NCI-H2029 treated with DMSO at 0.1 percent for 48 hours (cell line): Measurements from ENCODE around the gene LRRC51.
"Not testable (repeated sequence)": the region's sequence is repeated elsewhere in the genome, so short reads cannot be mapped to it uniquely, and the experiment has no call there.

Source experiments
- DNase-seq: peaks from one replicate; lab custom pipeline; 2025; lab: John Stamatoyannopoulos, UW

The LRRC51 gene

DNA sequence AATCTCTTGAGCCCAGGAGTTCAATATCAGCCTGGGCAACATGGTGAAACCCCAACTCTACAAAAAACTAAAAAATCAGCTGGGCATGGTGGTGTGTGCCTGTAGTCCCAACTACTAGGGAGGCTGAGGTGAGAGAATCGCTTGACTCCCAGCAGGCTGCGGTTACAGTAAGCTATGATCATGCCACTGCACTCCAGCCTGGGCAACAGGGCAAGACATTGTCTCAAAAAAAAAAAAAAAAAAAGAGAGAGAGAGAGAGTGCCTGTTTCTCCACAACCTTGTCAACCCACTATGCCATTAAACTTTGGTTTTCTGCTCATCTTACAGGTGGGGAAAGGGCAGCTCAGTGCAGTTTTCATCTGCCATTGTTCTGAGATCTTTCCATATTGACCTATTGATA, 60.0 kb downstream of the LRRC51 start:
- no peak for DNase-seq

DNA sequence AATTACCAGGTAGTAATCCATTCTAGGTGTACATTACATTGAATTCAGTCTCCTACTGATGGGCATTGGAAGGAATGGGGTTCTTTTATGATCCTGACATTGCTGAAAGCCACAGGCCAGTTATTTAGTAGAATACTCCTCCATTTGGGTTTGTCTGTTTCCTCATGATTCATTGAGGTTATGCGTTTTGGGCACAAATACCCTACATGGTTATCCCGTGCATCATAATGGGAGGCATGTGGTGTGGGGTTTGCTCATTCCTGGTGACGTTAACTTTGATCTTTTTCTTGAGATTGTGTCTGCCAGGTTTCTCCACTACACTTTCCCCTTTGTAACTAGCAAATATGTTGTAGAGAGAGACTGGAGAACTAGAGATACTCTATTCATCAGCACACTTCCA, 60.4 kb downstream of the LRRC51 start:
- DNase-seq = no peak

DNA sequence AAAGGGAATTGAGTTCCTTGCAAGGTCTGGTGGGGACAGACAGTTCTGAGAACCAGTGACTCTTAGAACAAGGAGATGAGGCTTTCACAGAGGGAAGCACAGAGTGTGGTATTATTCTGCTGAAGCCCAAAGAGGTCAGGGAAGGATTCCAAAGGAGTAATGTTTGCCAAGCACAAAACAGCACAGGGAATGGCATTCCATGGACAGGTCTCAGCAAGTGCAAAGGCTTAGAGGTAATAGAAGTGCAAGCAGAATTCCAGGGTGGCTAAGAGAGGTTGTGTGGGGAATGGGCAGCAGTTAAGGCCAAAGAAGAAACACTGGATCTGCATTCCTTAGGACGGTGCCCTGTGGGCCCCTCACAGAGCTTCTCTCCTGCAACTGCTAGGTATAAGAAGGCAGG, 61.4 kb downstream of the LRRC51 start:
- not testable (repeated sequence) for DNase-seq

DNA sequence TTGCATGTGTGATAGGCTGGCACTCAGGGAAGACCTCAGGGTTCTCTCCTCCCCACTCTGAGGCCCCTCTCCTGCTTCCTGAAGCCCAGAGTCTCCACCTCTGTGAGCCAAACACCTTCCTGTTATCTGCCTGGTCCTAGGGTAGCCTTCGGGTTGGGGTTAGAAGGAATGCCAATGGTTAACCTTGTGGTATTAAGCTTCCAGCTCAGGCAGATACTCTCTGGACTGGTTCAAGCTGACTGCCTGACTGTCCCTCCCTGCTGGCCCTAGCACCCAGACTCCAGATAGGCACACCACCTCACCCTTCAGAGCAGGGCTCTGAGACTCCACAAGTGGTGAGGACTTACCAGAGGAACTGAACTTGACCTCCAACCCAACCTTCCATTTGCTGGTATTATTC, 61.9 kb downstream of the LRRC51 start:
- not testable (repeated sequence) for DNase-seq

DNA sequence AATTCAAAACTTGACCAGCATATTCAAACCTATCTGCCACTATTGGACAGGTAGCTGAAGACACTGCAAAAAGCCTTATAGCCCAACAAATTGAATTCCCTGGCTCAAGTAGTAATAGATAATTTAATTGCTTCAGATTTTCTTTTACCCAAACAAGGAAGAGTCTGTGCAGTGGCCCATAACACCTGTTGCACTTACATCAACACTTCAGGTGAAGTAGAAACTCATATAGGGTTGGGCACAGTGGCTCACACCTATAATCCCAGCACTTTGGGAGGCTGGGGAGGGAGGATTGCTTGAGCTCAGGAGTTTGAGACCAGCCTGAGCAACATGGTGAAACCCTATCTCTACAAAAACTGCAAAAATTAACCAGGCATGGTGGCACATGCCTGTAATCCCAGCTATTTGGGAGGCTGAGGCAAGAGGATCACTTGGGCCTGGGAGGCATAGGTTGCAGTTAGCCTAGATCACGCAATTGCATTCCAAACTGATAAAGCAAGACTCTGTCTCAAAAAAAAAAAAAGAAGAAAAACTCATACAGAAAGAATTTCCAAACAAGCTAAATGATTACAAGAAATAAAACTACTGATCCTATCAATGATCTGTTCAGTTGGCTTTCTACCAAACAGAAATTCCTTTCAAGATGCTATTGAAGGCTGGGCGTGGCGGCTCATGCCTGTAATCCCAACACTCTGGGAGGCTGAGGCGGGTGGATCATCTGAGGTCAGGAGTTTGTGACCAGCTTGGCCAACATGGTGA, 64.3 kb downstream of the LRRC51 start:
- DNase-seq = no peak
